K562 (cell line): ENCODE results near the gene PRKCG. TPM values are rescaled to one million over a fixed set of nuclear protein-coding genes. Genes with fewer than 3 reads are reported as not detected.
A peak's percentile ranks its signal among the peaks of the same experiment; 100 is the strongest.

Experiments
- ATF1 ChIP-seq, 2 experiments: fragments of 450-650 bp in 1 of 2; IDR thresholded peaks; 2 replicates each; pipeline ENCODE4 v1.6.1; 2016; ENCODE audit warnings: missing compliant biosample characterization in 1 of 2, missing genetic modification characterization in 1 of 2
- BDP1 ChIP-seq: IDR thresholded peaks from 3 replicates; pipeline ENCODE4 v1.6.1; 2011; ENCODE audit not compliant: insufficient read length, insufficient read depth
- CBX5 ChIP-seq: IDR thresholded peaks from 2 replicates; pipeline ENCODE4 v1.6.1; 2014; ENCODE audit warnings: low read depth, borderline replicate concordance
- CREBBP ChIP-seq: IDR thresholded peaks from one replicate; pipeline ENCODE4 v1.6.1; 2012; ENCODE audit warnings: low read depth, mild to moderate bottlenecking, control low read depth, inconsistent platforms, low read length
- CREM ChIP-seq: IDR thresholded peaks from 2 replicates; pipeline ENCODE4 v1.6.1; 2014; ENCODE audit warnings: antibody characterized with exemption, low read depth
- L3MBTL2 ChIP-seq: fragments of 450-650 bp; IDR thresholded peaks from 2 replicates; pipeline ENCODE4 v1.6.1; 2016; ENCODE audit warnings: mild to moderate bottlenecking, moderate library complexity
- REST ChIP-seq, 2 experiments: fragments of 450-650 bp; formaldehyde crosslinking in 1 of 2; IDR thresholded peaks; 2 replicates each; pipeline versions ENCODE4 v1.4.0 to v1.6.1; 2014 to 2020; ENCODE audit warnings: mild to moderate bottlenecking in 2 of 2, borderline replicate concordance in 1 of 2, low read depth in 1 of 2
- TRIM24 ChIP-seq, 2 experiments: fragments of 450-650 bp; IDR thresholded peaks; 2 replicates each; pipeline ENCODE4 v1.6.1; 2016
- ZBTB17 ChIP-seq: fragments of 450-650 bp; formaldehyde crosslinking; IDR thresholded peaks from 2 replicates; pipeline ENCODE4 v1.4.0; 2020; ENCODE audit warnings: mild to moderate bottlenecking
- ZBTB34 ChIP-seq: fragments of 250-450 bp; sonication (Bioruptor Pico); IDR thresholded peaks from 2 replicates; pipeline ENCODE4 v1.8.0; 2021; ENCODE audit warnings: mild to moderate bottlenecking, moderate library complexity
- ZBTB7A ChIP-seq: IDR thresholded peaks from 2 replicates; pipeline ENCODE4 v1.6.1; 2011; ENCODE audit warnings: low read depth, mild to moderate bottlenecking, low read length, moderate library complexity, borderline replicate concordance; ENCODE audit not compliant: control insufficient read depth
- ZMIZ1 ChIP-seq, 2 experiments: fragments of 150-350 bp in 1 of 2; IDR thresholded peaks; 2 replicates each; pipeline ENCODE4 v1.6.1; 2012 to 2016; ENCODE audit warnings: low read depth in 2 of 2, low read length in 2 of 2, mild to moderate bottlenecking in 1 of 2, moderate library complexity in 1 of 2
- ZNF134 ChIP-seq: fragments of 250-450 bp; sonication (Bioruptor Pico); conservative IDR thresholded peaks from 2 replicates; pipeline ENCODE4 v1.4.0; 2020
- ZNF23 ChIP-seq: fragments of 250-450 bp; sonication (Bioruptor Pico); IDR thresholded peaks from 2 replicates; pipeline ENCODE4 v1.4.0; 2020; ENCODE audit warnings: mild to moderate bottlenecking
- ZNF445 ChIP-seq: fragments of 250-450 bp; sonication (Bioruptor Pico); IDR thresholded peaks from 2 replicates; pipeline ENCODE4 v1.4.0; 2020; ENCODE audit warnings: low read depth, mild to moderate bottlenecking, moderate library complexity
- polyA plus RNA-seq, 8 experiments: library from polyadenylated mRNA; depleted of rRNA in 4 of 8; stranded (reverse) in 5 of 8; unstranded in 3 of 8; fragments of >200 nt; fragmentation: Nextera tagmentation in 2 of 8; fragmentation: Illumina TruSeq in 1 of 8; extraction: Ambion mirVana in 2 of 8; extraction: Trizol in 1 of 8; gene quantifications; 2 replicates each; pipeline versions ENCODE4 v1.2.1 to v1.2.3, GENCODE V29; 2011 to 2014; ENCODE audit warnings: inconsistent platforms in 1 of 8, missing spikeins in 1 of 8
- total RNA-seq, 7 experiments: library from RNA; depleted of rRNA in 6 of 7; stranded (reverse); fragments of >200 nt in 6 of 7; fragmentation: Illumina TruSeq in 2 of 7; extraction: Trizol in 2 of 7; gene quantifications; 2 replicates each; pipeline versions ENCODE4 v1.2.1 to v1.2.3, GENCODE V29; 2011 to 2021; ENCODE audit warnings: low replicate concordance in 1 of 7

The PRKCG gene
- total and polyA plus RNA-seq, 9 of the 15 experiments (the other 6 are each of a cell fraction or from before 2014, with no cell fraction given) = not detected

- TF ChIP-seq ZBTB7A = no peak
- TF ChIP-seq ZMIZ1 (IDR thresholded peaks at IDR 0.05; ENCODE audit: low read depth in 2 of 2, low read length in 2 of 2) = peak in 1 of 2 experiments; percentile 89; a peak in 2 of 4 replicates
- TF ChIP-seq ATF1 (CRISPR knock-in tag; IDR thresholded peaks at IDR 0.05) = no peak
- TF ChIP-seq ATF1 (tag; IDR thresholded peaks at IDR 0.05) = 0 out of 2 replicates have a peak, but pooled peaks have one; percentile 12
- TF ChIP-seq L3MBTL2 = peak; percentile 33; the same call in 1 of the 2 replicates
- no peak for TF ChIP-seq ZBTB34 (CRISPR knock-in tag)
- TF ChIP-seq CREM = peak; percentile 77; the same call in 1 of the 2 replicates
- TF ChIP-seq ZNF23 = peak; percentile 87
- peak; percentile 91 for TF ChIP-seq REST (IDR thresholded peaks at IDR 0.05; ENCODE audit: borderline replicate concordance)
- no peak for TF ChIP-seq REST (CRISPR knock-in tag; IDR thresholded peaks at IDR 0.05; ENCODE audit: low read depth)
- TF ChIP-seq ZNF445 (CRISPR knock-in tag) = no peak
- no peak for TF ChIP-seq BDP1
- TF ChIP-seq CREBBP = no peak
- TF ChIP-seq ZBTB17 (CRISPR knock-in tag) = peak; percentile 98
- no peak for TF ChIP-seq CBX5
- no peak for TF ChIP-seq TRIM24 (IDR thresholded peaks at IDR 0.05)
- no peak for TF ChIP-seq ZNF134 (CRISPR knock-in tag)
Observed at GRCh38 chr19:53945441-53945840, 63.4 kb downstream of the PRKCG start (continued).
